ENCODE results near the gene MRM1. TPM values are rescaled to one million over a fixed set of nuclear protein-coding genes. Genes with fewer than 3 reads are reported as not detected.
A peak's percentile ranks its signal among the peaks of the same experiment; 100 is the strongest.

MRM1 gene
- total RNA-seq, 1 donor from 2014 or later = 3.1 TPM

GRCh38 chr17:36592716-36593321 is 8.6 kb upstream of the MRM1 start:
- Mint-ChIP-seq H3K36me3 (ENCODE audit: low read depth, unreplicated experiment) (peaks cover 7% of the 10 kb centered on the region), H3K9me3 (ENCODE audit: unreplicated experiment) (no peaks in the 10 kb centered on the region), H3K4me1 (ENCODE audit: low read depth, unreplicated experiment) (peaks cover 14% of the 10 kb centered on the region), H3K27me3 (ENCODE audit: low read depth, unreplicated experiment) (no peaks in the 10 kb centered on the region), H3K27ac (ENCODE audit: unreplicated experiment) (peak overlapping the region; percentile 80), H3K4me3 (ENCODE audit: unreplicated experiment) (peak overlapping the region; percentile 85)
- Histone ChIP-seq H3K9me3 (ENCODE audit: insufficient read depth, low read depth, low read length) (no peaks in the 10 kb centered on the region), H2AFZ (ENCODE audit: low read depth, low read length) (no peak overlapping the region), H3K9ac (ENCODE audit: low read length) (peak overlapping the region; percentile 82), H3K36me3 (ENCODE audit: insufficient read depth, low read length) (peaks cover 14% of the 10 kb centered on the region), H3K4me2 (ENCODE audit: low read length) (peak overlapping the region; percentile 90), H3K27me3 (ENCODE audit: insufficient read depth, low read length) (no peaks in the 10 kb centered on the region), H4K20me1 (ENCODE audit: insufficient read depth, low read length) (peaks cover 42% of the 10 kb centered on the region), H3K4me3 (ENCODE audit: insufficient read depth, low read depth, low read length) (peak overlapping the region; percentile 64), H3K27ac (ENCODE audit: low read depth, low read length) (no peak overlapping the region), H3K79me2 (ENCODE audit: insufficient read depth, low read length) (peaks cover 20% of the 10 kb centered on the region), H3K4me1 (ENCODE audit: insufficient read depth, low read length) (peaks cover 10% of the 10 kb centered on the region)
- TF ChIP-seq EZH2 (IDR thresholded peaks at IDR 0.05; ENCODE audit: insufficient read depth, low read length) (no peak), CTCF (IDR thresholded peaks at IDR 0.05; ENCODE audit: insufficient read depth, low read depth, low read length) (no peak)
- DNase-seq (ENCODE audit: low read depth) = no peak
- FAIRE-seq = no peak

- no peak for DNase-seq (ENCODE audit: low read depth)
Measured at GRCh38 chr17:36593656-36594316, 7.6 kb upstream of the MRM1 start.

More at GRCh38 chr17:36593656-36594316, 7.6 kb upstream of the MRM1 start:
- Histone ChIP-seq H3K4me3 (ENCODE audit: insufficient read depth, low read depth, low read length) (no peak overlapping the region), H3K36me3 (ENCODE audit: insufficient read depth, low read length) (peaks cover 14% of the 10 kb centered on the region), H3K27ac (ENCODE audit: low read depth, low read length) (no peak overlapping the region), H2AFZ (ENCODE audit: low read depth, low read length) (no peak overlapping the region), H3K9me3 (ENCODE audit: insufficient read depth, low read depth, low read length) (no peaks in the 10 kb centered on the region), H3K79me2 (ENCODE audit: insufficient read depth, low read length) (peaks cover 20% of the 10 kb centered on the region), H3K4me2 (ENCODE audit: low read length) (no peak overlapping the region), H3K9ac (ENCODE audit: low read length) (no peak overlapping the region), H4K20me1 (ENCODE audit: insufficient read depth, low read length) (peaks cover 39% of the 10 kb centered on the region), H3K4me1 (ENCODE audit: insufficient read depth, low read length) (peaks cover 10% of the 10 kb centered on the region), H3K27me3 (ENCODE audit: insufficient read depth, low read length) (no peaks in the 10 kb centered on the region)
- no peak overlapping the region for H3K27ac Mint-ChIP-seq (ENCODE audit: unreplicated experiment)
- peaks cover 7% of the 10 kb centered on the region for H3K36me3 Mint-ChIP-seq (ENCODE audit: low read depth, unreplicated experiment)
- no peaks in the 10 kb centered on the region for H3K9me3 Mint-ChIP-seq (ENCODE audit: unreplicated experiment)
- peaks cover 14% of the 10 kb centered on the region for H3K4me1 Mint-ChIP-seq (ENCODE audit: low read depth, unreplicated experiment)
- H3K27me3 Mint-ChIP-seq (ENCODE audit: low read depth, unreplicated experiment) = no peaks in the 10 kb centered on the region
- peak overlapping the region; percentile 85 for H3K4me3 Mint-ChIP-seq (ENCODE audit: unreplicated experiment)
- FAIRE-seq = no peak
- TF ChIP-seq EZH2 (IDR thresholded peaks at IDR 0.05; ENCODE audit: insufficient read depth, low read length) = no peak
- TF ChIP-seq CTCF (IDR thresholded peaks at IDR 0.05; ENCODE audit: insufficient read depth, low read depth, low read length) = no peak

All from astrocyte (in vitro differentiated cells and primary cell).